AG08396 (cell line): ENCODE data around the gene RP2.

ENCODE experiments used
- DNase-seq: peaks from one replicate; pipeline ENCODE4 v3.0.0; 2012; ENCODE audit warnings: low spot score, mixed read lengths

The RP2 gene

GRCh38 chrX:46920235-46920634 is 83.4 kb downstream of the RP2 start:
- no peak for DNase-seq

- no peak for DNase-seq
These were observed 85.8 kb downstream of the RP2 start for GRCh38 chrX:46922611-46923010.

- no peak for DNase-seq
These were observed 90.9 kb downstream of the RP2 start for GRCh38 chrX:46927718-46928117.

GRCh38 chrX:46929439-46930261 is 92.8 kb downstream of the RP2 start:
- DNase-seq, result peak; percentile 23
